ENCODE data around the gene TTI1. TPM values are rescaled to one million over a fixed set of nuclear protein-coding genes. Genes with fewer than 3 reads are reported as not detected.

The TTI1 gene
- total RNA-seq, 1 experiment from 2014 or later = 26.9 TPM

GRCh38 chr20:37936041-37936440 lies 97.2 kb downstream of the TTI1 start:
- no peaks in the 10 kb centered on the region for H3K9me3 ChIP-seq (ENCODE audit: control insufficient read depth in 1 of 2, insufficient read depth in 1 of 2, low read depth in 1 of 2, low read length in 2 of 2)
- H3K79me2 ChIP-seq (ENCODE audit: insufficient read depth, low read length) = no peaks in the 10 kb centered on the region
- no peak overlapping the region for H3K27ac ChIP-seq (ENCODE audit: low read depth, low read length)
- DNase-seq (ENCODE audit: low read depth, low spot score) (no peak), ATAC-seq (no peak)
- no peak overlapping the region for H3K4me2 ChIP-seq (ENCODE audit: low read length)
- no peaks in the 10 kb centered on the region for H3K4me1 ChIP-seq (ENCODE audit: control insufficient read depth in 1 of 2, insufficient read depth in 2 of 2, low read length in 2 of 2)
- ChIA-PET CTCF (no interaction called here), POLR2A (no interaction called here), RAD21 (ENCODE audit: low non-redundant PET in 1 of 2, low total read pairs in 2 of 2, uncharacterized antibody in 2 of 2, unreplicated experiment in 2 of 2) (no interaction called here)
- no peaks in the 10 kb centered on the region for H3K9me2 ChIP-seq (ENCODE audit: insufficient read depth)
- no peak overlapping the region for H3K9ac ChIP-seq (ENCODE audit: low read length)
- no peak overlapping the region for H3K4me3 ChIP-seq (replicated peaks in 1 of 2; ENCODE audit: low read depth in 1 of 2, low read length in 2 of 2)
- no peak for TF ChIP-seq CEBPB (IDR thresholded peaks at IDR 0.05; ENCODE audit: low read depth)
- intact Hi-C loops (cut with micrococcal nuclease) = no loop called here
- H3K36me3 ChIP-seq (ENCODE audit: control insufficient read depth in 1 of 2, insufficient read depth in 2 of 2, low read length in 2 of 2) = no peaks in the 10 kb centered on the region
- H3K27me3 ChIP-seq (ENCODE audit: insufficient read depth, low read length) = peaks cover 2% of the 10 kb centered on the region; the same call in 1 of the 2 replicates
- no peak overlapping the region for H2AFZ ChIP-seq (ENCODE audit: low read depth, low read length, poor library complexity, severe bottlenecking)
- H4K20me1 ChIP-seq (ENCODE audit: insufficient read depth) = no peaks in the 10 kb centered on the region
- BruUV-seq (replicated peaks) = no TSS peak

- no peaks in the 10 kb centered on the region for H3K9me2 ChIP-seq (ENCODE audit: insufficient read depth)
- H3K27ac ChIP-seq (ENCODE audit: low read depth, low read length) = no peak overlapping the region
- H3K4me1 ChIP-seq (ENCODE audit: control insufficient read depth in 1 of 2, insufficient read depth in 2 of 2, low read length in 2 of 2) = no peaks in the 10 kb centered on the region
- TF ChIP-seq FOSL1 (IDR thresholded peaks at IDR 0.05; ENCODE audit: low read depth) (no peak), ZNF274 (IDR thresholded peaks at IDR 0.05; ENCODE audit: low read depth, low read length) (no peak), EZH2phosphoT487 (IDR thresholded peaks at IDR 0.05; ENCODE audit: borderline replicate concordance) (no peak), RAD21 (IDR thresholded peaks at IDR 0.05; ENCODE audit: low read depth) (no peak), ELF1 (IDR thresholded peaks at IDR 0.05; ENCODE audit: borderline replicate concordance, low read depth) (no peak), POLR2A (IDR thresholded peaks at IDR 0.05; ENCODE audit: borderline replicate concordance, extremely low read depth, insufficient read depth, insufficient read length) (no peak), POLR2AphosphoS5 (IDR thresholded peaks at IDR 0.05; ENCODE audit: low read depth, low read length) (no peak)
- no peaks in the 10 kb centered on the region for H3K36me3 ChIP-seq (ENCODE audit: control insufficient read depth in 1 of 2, insufficient read depth in 2 of 2, low read length in 2 of 2)
- H3K4me3 ChIP-seq (replicated peaks in 1 of 2; ENCODE audit: low read depth in 1 of 2, low read length in 2 of 2) = no peak overlapping the region
- ATAC-seq (no peak), DNase-seq (ENCODE audit: low read depth, low spot score) (no peak)
- H3K79me2 ChIP-seq (ENCODE audit: insufficient read depth, low read length) = no peaks in the 10 kb centered on the region
- ChIA-PET POLR2A (no interaction called here), CTCF (no interaction called here), RAD21 (ENCODE audit: low non-redundant PET in 1 of 2, low total read pairs in 2 of 2, uncharacterized antibody in 2 of 2, unreplicated experiment in 2 of 2) (no interaction called here)
- no peaks in the 10 kb centered on the region for H3K9me3 ChIP-seq (ENCODE audit: control insufficient read depth in 1 of 2, insufficient read depth in 1 of 2, low read depth in 1 of 2, low read length in 2 of 2)
- no peak overlapping the region for H2AFZ ChIP-seq (ENCODE audit: low read depth, low read length, poor library complexity, severe bottlenecking)
- BruUV-seq (replicated peaks) = no TSS peak
- no peak overlapping the region for H3K9ac ChIP-seq (ENCODE audit: low read length)
- H3K4me2 ChIP-seq (ENCODE audit: low read length) = no peak overlapping the region
- H4K20me1 ChIP-seq (ENCODE audit: insufficient read depth) = no peaks in the 10 kb centered on the region
- intact Hi-C loops (cut with micrococcal nuclease) = no loop called here
- peaks cover 2% of the 10 kb centered on the region; the same call in 1 of the 2 replicates for H3K27me3 ChIP-seq (ENCODE audit: insufficient read depth, low read length)
Measured at GRCh38 chr20:37935435-37935834, 97.8 kb downstream of the TTI1 start.
